K562 (cell line): ENCODE results near the gene CORO6. TPM values are rescaled to one million over a fixed set of nuclear protein-coding genes. Genes with fewer than 3 reads are reported as not detected.

Source experiments
- CHCHD3 ChIP-seq: fragments of 250-450 bp; sonication (Bioruptor Pico); IDR thresholded peaks from 2 replicates; pipeline ENCODE4 v2.1.2; 2022; ENCODE audit warnings: mild to moderate bottlenecking
- COPS2 ChIP-seq: fragments of 450-650 bp; conservative IDR thresholded peaks from 2 replicates; pipeline ENCODE4 v1.6.1; 2016; ENCODE audit warnings: mild to moderate bottlenecking, moderate library complexity
- HDGF ChIP-seq: fragments of 450-650 bp; IDR thresholded peaks from 2 replicates; pipeline ENCODE4 v1.6.1; 2016
- MCM2 ChIP-seq: fragments of 450-650 bp; IDR thresholded peaks from 2 replicates; pipeline ENCODE4 v1.6.1; 2017; ENCODE audit warnings: low read depth, mild to moderate bottlenecking
- MED1 ChIP-seq: sonication (generic); formaldehyde crosslinking; IDR thresholded peaks from 2 replicates; pipeline ENCODE4 v1.8.1; 2023; ENCODE audit warnings: missing genetic modification reagents, borderline replicate concordance
- MYBL2 ChIP-seq, 2 experiments: fragments of 450-650 bp in 1 of 2; sonication (generic) in 1 of 2; formaldehyde crosslinking in 1 of 2; IDR thresholded peaks; 2 replicates each; pipeline versions ENCODE4 v1.6.1 to v1.8.1; 2017 to 2022; ENCODE audit warnings: borderline replicate concordance in 1 of 2, inconsistent platforms in 1 of 2, low read depth in 1 of 2, mild to moderate bottlenecking in 1 of 2, missing genetic modification reagents in 1 of 2, moderate library complexity in 1 of 2
- PHF8 ChIP-seq: fragments of 200-600 bp; sonication (generic); IDR thresholded peaks from 2 replicates; pipeline ENCODE4 v1.6.1; 2012; ENCODE audit warnings: mixed run types, mild to moderate bottlenecking, inconsistent platforms, low read length, moderate library complexity, borderline replicate concordance
- SMARCA4 ChIP-seq: fragments of 450-650 bp; IDR thresholded peaks from 2 replicates; pipeline ENCODE4 v1.6.1; 2016
- ZBTB8A ChIP-seq: fragments of 450-650 bp; IDR thresholded peaks from 2 replicates; pipeline ENCODE4 v1.6.1; 2018; ENCODE audit warnings: mild to moderate bottlenecking, moderate library complexity; ENCODE audit not compliant: partially characterized antibody
- ZNF316 ChIP-seq: fragments of 450-650 bp; IDR thresholded peaks from 2 replicates; pipeline ENCODE4 v1.6.1; 2016
- polyA plus RNA-seq, 8 experiments: library from polyadenylated mRNA; depleted of rRNA in 4 of 8; stranded (reverse) in 5 of 8; unstranded in 3 of 8; fragments of >200 nt; fragmentation: Nextera tagmentation in 2 of 8; fragmentation: Illumina TruSeq in 1 of 8; extraction: Ambion mirVana in 2 of 8; extraction: Trizol in 1 of 8; gene quantifications; 2 replicates each; pipeline versions ENCODE4 v1.2.1 to v1.2.3, GENCODE V29; 2011 to 2014; ENCODE audit warnings: inconsistent platforms in 1 of 8, missing spikeins in 1 of 8
- total RNA-seq, 7 experiments: library from RNA; depleted of rRNA in 6 of 7; stranded (reverse); fragments of >200 nt in 6 of 7; fragmentation: Illumina TruSeq in 2 of 7; extraction: Trizol in 2 of 7; gene quantifications; 2 replicates each; pipeline versions ENCODE4 v1.2.1 to v1.2.3, GENCODE V29; 2011 to 2021; ENCODE audit warnings: low replicate concordance in 1 of 7
- TF ChIP-seq, protein P1 (sequence below): fragments of 250-450 bp; sonication (Bioruptor Pico); IDR thresholded peaks from 2 replicates; pipeline ENCODE4 v1.4.0; 2020; ENCODE audit warnings: mild to moderate bottlenecking, moderate library complexity, borderline replicate concordance
- TF ChIP-seq, protein P2 (sequence below): fragments of 250-450 bp; sonication (Bioruptor Pico); IDR thresholded peaks from 2 replicates; pipeline ENCODE4 v1.5.0; 2020; ENCODE audit warnings: mild to moderate bottlenecking, borderline replicate concordance
- TF ChIP-seq, protein P3 (sequence below): fragments of 250-450 bp; sonication (Bioruptor Pico); IDR thresholded peaks from 2 replicates; pipeline ENCODE4 v1.5.0; 2021; ENCODE audit warnings: mild to moderate bottlenecking, borderline replicate concordance
- TF ChIP-seq, protein P4 (sequence below): fragments of 450-650 bp; IDR thresholded peaks from 2 replicates; pipeline ENCODE4 v1.6.1; 2018; ENCODE audit not compliant: partially characterized antibody

Gene CORO6
- total and polyA plus RNA-seq, 9 of the 15 experiments (the other 6 are each of a cell fraction or from before 2014, with no cell fraction given): 0.04 to 11.9 (median 2.4) TPM

DNA sequence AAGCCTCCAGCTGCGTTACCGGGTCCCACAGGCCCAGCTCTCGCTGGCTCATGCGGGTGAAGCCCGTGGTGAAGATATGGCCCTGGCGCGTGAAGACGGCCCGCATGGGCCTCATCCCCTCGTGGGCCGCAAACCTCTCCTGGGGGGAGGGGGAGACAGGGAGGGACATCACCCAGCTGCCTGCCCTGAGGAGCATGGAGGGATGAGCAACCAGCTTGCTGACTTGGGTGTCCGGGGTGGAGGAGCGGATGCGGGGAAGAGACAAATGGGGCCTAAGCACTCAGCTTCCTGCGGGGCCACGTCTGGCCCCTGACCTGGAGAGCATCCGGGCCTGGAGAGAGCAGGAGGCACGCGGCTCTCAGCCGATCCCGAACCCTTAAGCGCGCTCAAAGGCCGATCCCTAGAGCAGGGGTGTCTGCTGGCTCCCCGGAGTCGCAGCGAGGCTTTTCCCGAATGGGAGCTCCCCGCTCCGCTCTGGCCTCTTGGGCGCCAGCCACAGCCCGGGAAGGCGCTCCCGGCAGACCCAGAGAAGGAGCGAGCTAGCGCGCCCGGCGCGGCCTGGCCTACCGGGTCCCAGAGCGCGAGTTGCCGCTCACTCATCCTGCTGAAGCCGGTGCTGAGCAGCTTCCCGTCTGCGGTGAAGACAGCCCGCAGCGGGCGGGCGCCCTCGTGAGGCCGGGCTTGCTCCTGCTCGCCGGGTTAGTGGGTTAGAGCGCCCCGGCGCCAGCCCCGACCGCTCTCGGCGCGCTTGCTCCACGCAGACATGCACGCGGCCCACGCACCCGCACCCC is 5.0 kb downstream of the CORO6 start (continued):
- TF ChIP-seq ZBTB8A: no peak
- no peak for TF ChIP-seq HDGF
- TF ChIP-seq ZNF316: no peak
- TF ChIP-seq MYBL2 (IDR thresholded peaks at IDR 0.05; ENCODE audit: low read depth): no peak
- no peak for TF ChIP-seq MYBL2 (CRISPR knock-in tag; IDR thresholded peaks at IDR 0.05; ENCODE audit: borderline replicate concordance)
- TF ChIP-seq SMARCA4: 0 out of 2 replicates have a peak, but pooled peaks have one; percentile 13
- TF ChIP-seq COPS2: no peak
- TF ChIP-seq MCM2: no peak
- TF ChIP-seq PHF8: peak; percentile 28; the same call in 1 of the 2 replicates
- TF ChIP-seq, protein P1, sequence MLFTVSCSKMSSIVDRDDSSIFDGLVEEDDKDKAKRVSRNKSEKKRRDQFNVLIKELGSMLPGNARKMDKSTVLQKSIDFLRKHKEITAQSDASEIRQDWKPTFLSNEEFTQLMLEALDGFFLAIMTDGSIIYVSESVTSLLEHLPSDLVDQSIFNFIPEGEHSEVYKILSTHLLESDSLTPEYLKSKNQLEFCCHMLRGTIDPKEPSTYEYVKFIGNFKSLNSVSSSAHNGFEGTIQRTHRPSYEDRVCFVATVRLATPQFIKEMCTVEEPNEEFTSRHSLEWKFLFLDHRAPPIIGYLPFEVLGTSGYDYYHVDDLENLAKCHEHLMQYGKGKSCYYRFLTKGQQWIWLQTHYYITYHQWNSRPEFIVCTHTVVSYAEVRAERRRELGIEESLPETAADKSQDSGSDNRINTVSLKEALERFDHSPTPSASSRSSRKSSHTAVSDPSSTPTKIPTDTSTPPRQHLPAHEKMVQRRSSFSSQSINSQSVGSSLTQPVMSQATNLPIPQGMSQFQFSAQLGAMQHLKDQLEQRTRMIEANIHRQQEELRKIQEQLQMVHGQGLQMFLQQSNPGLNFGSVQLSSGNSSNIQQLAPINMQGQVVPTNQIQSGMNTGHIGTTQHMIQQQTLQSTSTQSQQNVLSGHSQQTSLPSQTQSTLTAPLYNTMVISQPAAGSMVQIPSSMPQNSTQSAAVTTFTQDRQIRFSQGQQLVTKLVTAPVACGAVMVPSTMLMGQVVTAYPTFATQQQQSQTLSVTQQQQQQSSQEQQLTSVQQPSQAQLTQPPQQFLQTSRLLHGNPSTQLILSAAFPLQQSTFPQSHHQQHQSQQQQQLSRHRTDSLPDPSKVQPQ (CRISPR knock-in tag): no peak
- TF ChIP-seq, protein P2, sequence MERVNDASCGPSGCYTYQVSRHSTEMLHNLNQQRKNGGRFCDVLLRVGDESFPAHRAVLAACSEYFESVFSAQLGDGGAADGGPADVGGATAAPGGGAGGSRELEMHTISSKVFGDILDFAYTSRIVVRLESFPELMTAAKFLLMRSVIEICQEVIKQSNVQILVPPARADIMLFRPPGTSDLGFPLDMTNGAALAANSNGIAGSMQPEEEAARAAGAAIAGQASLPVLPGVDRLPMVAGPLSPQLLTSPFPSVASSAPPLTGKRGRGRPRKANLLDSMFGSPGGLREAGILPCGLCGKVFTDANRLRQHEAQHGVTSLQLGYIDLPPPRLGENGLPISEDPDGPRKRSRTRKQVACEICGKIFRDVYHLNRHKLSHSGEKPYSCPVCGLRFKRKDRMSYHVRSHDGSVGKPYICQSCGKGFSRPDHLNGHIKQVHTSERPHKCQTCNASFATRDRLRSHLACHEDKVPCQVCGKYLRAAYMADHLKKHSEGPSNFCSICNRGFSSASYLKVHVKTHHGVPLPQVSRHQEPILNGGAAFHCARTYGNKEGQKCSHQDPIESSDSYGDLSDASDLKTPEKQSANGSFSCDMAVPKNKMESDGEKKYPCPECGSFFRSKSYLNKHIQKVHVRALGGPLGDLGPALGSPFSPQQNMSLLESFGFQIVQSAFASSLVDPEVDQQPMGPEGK: no peak
- TF ChIP-seq, protein P3, sequence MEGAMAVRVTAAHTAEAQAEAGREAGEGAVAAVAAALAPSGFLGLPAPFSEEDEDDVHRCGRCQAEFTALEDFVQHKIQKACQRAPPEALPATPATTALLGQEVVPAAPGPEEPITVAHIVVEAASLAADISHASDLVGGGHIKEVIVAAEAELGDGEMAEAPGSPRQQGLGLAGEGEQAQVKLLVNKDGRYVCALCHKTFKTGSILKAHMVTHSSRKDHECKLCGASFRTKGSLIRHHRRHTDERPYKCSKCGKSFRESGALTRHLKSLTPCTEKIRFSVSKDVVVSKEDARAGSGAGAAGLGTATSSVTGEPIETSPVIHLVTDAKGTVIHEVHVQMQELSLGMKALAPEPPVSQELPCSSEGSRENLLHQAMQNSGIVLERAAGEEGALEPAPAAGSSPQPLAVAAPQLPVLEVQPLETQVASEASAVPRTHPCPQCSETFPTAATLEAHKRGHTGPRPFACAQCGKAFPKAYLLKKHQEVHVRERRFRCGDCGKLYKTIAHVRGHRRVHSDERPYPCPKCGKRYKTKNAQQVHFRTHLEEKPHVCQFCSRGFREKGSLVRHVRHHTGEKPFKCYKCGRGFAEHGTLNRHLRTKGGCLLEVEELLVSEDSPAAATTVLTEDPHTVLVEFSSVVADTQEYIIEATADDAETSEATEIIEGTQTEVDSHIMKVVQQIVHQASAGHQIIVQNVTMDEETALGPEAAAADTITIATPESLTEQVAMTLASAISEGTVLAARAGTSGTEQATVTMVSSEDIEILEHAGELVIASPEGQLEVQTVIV: no peak
- peak; percentile 49; the same call in 1 of the 2 replicates for TF ChIP-seq CHCHD3
- TF ChIP-seq, protein P4, sequence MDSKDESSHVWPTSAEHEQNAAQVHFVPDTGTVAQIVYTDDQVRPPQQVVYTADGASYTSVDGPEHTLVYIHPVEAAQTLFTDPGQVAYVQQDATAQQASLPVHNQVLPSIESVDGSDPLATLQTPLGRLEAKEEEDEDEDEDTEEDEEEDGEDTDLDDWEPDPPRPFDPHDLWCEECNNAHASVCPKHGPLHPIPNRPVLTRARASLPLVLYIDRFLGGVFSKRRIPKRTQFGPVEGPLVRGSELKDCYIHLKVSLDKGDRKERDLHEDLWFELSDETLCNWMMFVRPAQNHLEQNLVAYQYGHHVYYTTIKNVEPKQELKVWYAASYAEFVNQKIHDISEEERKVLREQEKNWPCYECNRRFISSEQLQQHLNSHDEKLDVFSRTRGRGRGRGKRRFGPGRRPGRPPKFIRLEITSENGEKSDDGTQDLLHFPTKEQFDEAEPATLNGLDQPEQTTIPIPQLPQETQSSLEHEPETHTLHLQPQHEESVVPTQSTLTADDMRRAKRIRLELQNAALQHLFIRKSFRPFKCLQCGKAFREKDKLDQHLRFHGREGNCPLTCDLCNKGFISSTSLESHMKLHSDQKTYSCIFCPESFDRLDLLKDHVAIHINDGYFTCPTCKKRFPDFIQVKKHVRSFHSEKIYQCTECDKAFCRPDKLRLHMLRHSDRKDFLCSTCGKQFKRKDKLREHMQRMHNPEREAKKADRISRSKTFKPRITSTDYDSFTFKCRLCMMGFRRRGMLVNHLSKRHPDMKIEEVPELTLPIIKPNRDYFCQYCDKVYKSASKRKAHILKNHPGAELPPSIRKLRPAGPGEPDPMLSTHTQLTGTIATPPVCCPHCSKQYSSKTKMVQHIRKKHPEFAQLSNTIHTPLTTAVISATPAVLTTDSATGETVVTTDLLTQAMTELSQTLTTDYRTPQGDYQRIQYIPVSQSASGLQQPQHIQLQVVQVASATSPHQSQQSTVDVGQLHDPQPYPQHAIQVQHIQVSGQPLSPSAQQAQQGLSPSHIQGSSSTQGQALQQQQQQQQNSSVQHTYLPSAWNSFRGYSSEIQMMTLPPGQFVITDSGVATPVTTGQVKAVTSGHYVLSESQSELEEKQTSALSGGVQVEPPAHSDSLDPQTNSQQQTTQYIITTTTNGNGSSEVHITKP: no peak
- no peak for TF ChIP-seq MED1 (CRISPR knock-in tag)
